Esophagus muscularis mucosa (tissue), 3 donors: ENCODE results near the gene MMD.

Experiments used
- CTCF ChIP-seq, 3 experiments: fragments of 200-600 bp in 2 of 3; fragments of 450-650 bp in 1 of 3; sonication (generic) in 2 of 3; IDR thresholded peaks; one replicate each; pipeline ENCODE4 v1.5.1; 2017 to 2019; ENCODE audit warnings: antibody characterized with exemption in 3 of 3, mild to moderate bottlenecking in 2 of 3, moderate library complexity in 1 of 3
- POLR2AphosphoS5 ChIP-seq, 2 donors: sonication (generic); formaldehyde crosslinking; IDR thresholded peaks; one replicate each; pipeline ENCODE4 v1.6.1; 2017; ENCODE audit warnings: antibody characterized with exemption in 2 of 2

- TF ChIP-seq CTCF (IDR thresholded peaks at IDR 0.05) (no peak), POLR2AphosphoS5 (IDR thresholded peaks at IDR 0.05) (peak; percentile 68 to 88)
These were observed 21.5 kb upstream of the MMD start for GRCh38 chr17:55442953-55443683.
